OCI-LY7 (cell line): Measurements from ENCODE around the gene RNF157. TPM values are rescaled to one million over a fixed set of nuclear protein-coding genes. Genes with fewer than 3 reads are reported as not detected.

Experiments used
- BruUV-seq: library from RNA; stranded (reverse); fragments of 400-500 nt; replicated peaks from 2 replicates; lab custom pipeline; 2021; lab: Mats Ljungman, UMichigan
- CTCF ChIA-PET: fragments of 300-600 bp; sonication (Branson Sonifier 250); formaldehyde crosslinking; loops from one replicate; lab custom pipeline; 2022; ENCODE audit warnings: antibody characterized with exemption; ENCODE audit not compliant: unreplicated experiment; lab: Charles Lee
- POLR2A ChIA-PET: fragments of 300-600 bp; sonication (Branson Sonifier 250); formaldehyde crosslinking; loops from one replicate; lab custom pipeline; 2022; ENCODE audit warnings: antibody characterized with exemption; lab: Charles Lee
- DNase-seq: peaks from one replicate; pipeline ENCODE4 v3.0.0-alpha.2; 2015; ENCODE audit warnings: low spot score
- H2AFZ ChIP-seq: fragments of 200-600 bp; sonication (generic), shearing (Covaris generic); 2 replicates; pipeline ENCODE4 v1.6.1; 2014; ENCODE audit warnings: mild to moderate bottlenecking, antibody characterized with exemption, low read length, moderate library complexity
- H3K27ac ChIP-seq: fragments of 200-600 bp; sonication (generic); 2 replicates; pipeline ENCODE4 v1.5.1; 2014; ENCODE audit warnings: mixed run types, low read depth, mild to moderate bottlenecking, moderate library complexity, low read length, inconsistent platforms; ENCODE audit not compliant: poor library complexity, severe bottlenecking
- H3K36me3 ChIP-seq: fragments of 200-600 bp; sonication (generic); 2 replicates; pipeline ENCODE4 v1.6.1; 2014; ENCODE audit warnings: mild to moderate bottlenecking, antibody characterized with exemption, low read length, moderate library complexity, mixed read lengths; ENCODE audit not compliant: insufficient read depth
- H3K4me1 ChIP-seq: fragments of 200-600 bp; sonication (generic); 2 replicates; pipeline ENCODE4 v1.5.1; 2014; ENCODE audit warnings: mild to moderate bottlenecking, low read length; ENCODE audit not compliant: insufficient read depth, poor library complexity, severe bottlenecking
- H3K4me2 ChIP-seq: fragments of 200-600 bp; sonication (generic); 2 replicates; pipeline ENCODE4 v1.6.1; 2014; ENCODE audit warnings: mild to moderate bottlenecking, low read length
- H3K4me3 ChIP-seq: fragments of 200-600 bp; sonication (generic); 2 replicates; pipeline ENCODE4 v1.5.1; 2014; ENCODE audit warnings: mild to moderate bottlenecking, low read depth, low read length; ENCODE audit not compliant: poor library complexity, severe bottlenecking
- H3K79me2 ChIP-seq: fragments of 200-600 bp; sonication (generic); 2 replicates; pipeline ENCODE4 v1.6.1; 2016; ENCODE audit warnings: low read depth, mild to moderate bottlenecking, low read length, moderate library complexity, mixed read lengths; ENCODE audit not compliant: insufficient read depth
- H3K9me2 ChIP-seq: fragments of 200-600 bp; sonication (generic); 2 replicates; pipeline ENCODE4 v1.6.1; 2016; ENCODE audit warnings: mild to moderate bottlenecking, low read length, mixed read lengths; ENCODE audit not compliant: insufficient read depth
- H3K9me3 ChIP-seq: fragments of 200-600 bp; sonication (generic); 2 replicates; pipeline ENCODE4 v1.6.1; 2014; ENCODE audit warnings: mild to moderate bottlenecking, mixed run types, low read length, mixed read lengths
- H4K20me1 ChIP-seq: fragments of 200-600 bp; sonication (generic); 2 replicates; pipeline ENCODE4 v1.6.1; 2014; ENCODE audit warnings: mild to moderate bottlenecking, antibody characterized with exemption, low read length, moderate library complexity, mixed read lengths; ENCODE audit not compliant: insufficient read depth
- EZH2phosphoT487 ChIP-seq: fragments of 200-600 bp; sonication (generic); IDR thresholded peaks from 2 replicates; pipeline ENCODE4 v1.6.1; 2018; ENCODE audit warnings: low read depth, borderline replicate concordance, mild to moderate bottlenecking, mixed run types, antibody characterized with exemption, low read length, moderate library complexity, mixed read lengths
- intact Hi-C: fragments of 100-400 bp; cut with micrococcal nuclease; formaldehyde crosslinking; loops from one replicate; pipeline ENCODE4 v1.10.0; 2022; ENCODE audit not compliant: unreplicated experiment
- total RNA-seq, 2 experiments: library from RNA; depleted of rRNA in 1 of 2; stranded (reverse); fragments of >200 nt in 1 of 2; shearing (Covaris generic) in 1 of 2; gene quantifications; 2 replicates each; pipeline ENCODE4 v1.2.3, GENCODE V29; 2014 to 2022
- TF ChIP-seq, protein P1 (sequence below): fragments of 200-600 bp; sonication (generic); conservative IDR thresholded peaks from 2 replicates; pipeline ENCODE4 v1.5.1; 2014; ENCODE audit warnings: mild to moderate bottlenecking, antibody characterized with exemption, low read length, moderate library complexity, mixed read lengths

Gene RNF157
- total RNA-seq, 2 experiments from 2014 or later: 0.28 to 1.3 TPM

DNA sequence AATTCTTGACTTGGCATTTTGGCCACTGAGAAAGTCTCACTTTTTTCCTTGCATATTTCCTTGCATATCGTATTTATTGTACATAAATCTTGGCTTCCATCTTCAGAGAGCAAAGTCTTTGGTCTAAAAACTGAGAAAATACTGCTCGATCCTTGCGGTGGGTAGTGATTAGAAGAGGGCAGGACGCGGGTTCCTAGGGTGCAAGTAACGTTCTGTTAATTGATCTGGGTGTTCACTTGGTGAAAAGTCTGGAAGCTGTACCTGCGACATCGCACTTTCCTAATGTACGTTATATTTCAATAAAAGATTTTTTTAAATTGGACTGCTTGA lies 24.1 kb upstream of the RNF157 start:
- Histone ChIP-seq H3K4me3 (peak overlapping the region; percentile 53), H3K9me3 (no peaks in the 10 kb centered on the region), H2AFZ (peak overlapping the region; percentile 91; the same call in 1 of the 2 replicates), H3K4me2 (peak overlapping the region; percentile 70), H3K79me2 (peaks cover 38% of the 10 kb centered on the region), H3K27ac (peak overlapping the region; percentile 90), H3K36me3 (peaks cover 16% of the 10 kb centered on the region), H3K4me1 (peaks cover 83% of the 10 kb centered on the region), H4K20me1 (no peaks in the 10 kb centered on the region), H3K9me2 (no peaks in the 10 kb centered on the region)
- intact Hi-C loops: loop anchor here (2.0 to 10.0 kb wide), 5 partner anchors 192 to 1200 kb away; partner anchors contain the start of genes MRPL38, RECQL5, SAP30BP and SRP68
- TF ChIP-seq, protein P1, sequence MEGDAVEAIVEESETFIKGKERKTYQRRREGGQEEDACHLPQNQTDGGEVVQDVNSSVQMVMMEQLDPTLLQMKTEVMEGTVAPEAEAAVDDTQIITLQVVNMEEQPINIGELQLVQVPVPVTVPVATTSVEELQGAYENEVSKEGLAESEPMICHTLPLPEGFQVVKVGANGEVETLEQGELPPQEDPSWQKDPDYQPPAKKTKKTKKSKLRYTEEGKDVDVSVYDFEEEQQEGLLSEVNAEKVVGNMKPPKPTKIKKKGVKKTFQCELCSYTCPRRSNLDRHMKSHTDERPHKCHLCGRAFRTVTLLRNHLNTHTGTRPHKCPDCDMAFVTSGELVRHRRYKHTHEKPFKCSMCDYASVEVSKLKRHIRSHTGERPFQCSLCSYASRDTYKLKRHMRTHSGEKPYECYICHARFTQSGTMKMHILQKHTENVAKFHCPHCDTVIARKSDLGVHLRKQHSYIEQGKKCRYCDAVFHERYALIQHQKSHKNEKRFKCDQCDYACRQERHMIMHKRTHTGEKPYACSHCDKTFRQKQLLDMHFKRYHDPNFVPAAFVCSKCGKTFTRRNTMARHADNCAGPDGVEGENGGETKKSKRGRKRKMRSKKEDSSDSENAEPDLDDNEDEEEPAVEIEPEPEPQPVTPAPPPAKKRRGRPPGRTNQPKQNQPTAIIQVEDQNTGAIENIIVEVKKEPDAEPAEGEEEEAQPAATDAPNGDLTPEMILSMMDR: no peak
- no peak for TF ChIP-seq EZH2phosphoT487
- DNase-seq: no peak
- TSS peak; percentile 81 for BruUV-seq
- CTCF ChIA-PET: interaction anchor here (0.6 to 1.2 kb wide), 4 partner anchors 15 to 1694 kb away, joined by 3 to 4 read pairs (median 3); partner anchors contain the start of gene TNRC6C
- POLR2A ChIA-PET: interaction anchor here (0.6 to 6.3 kb wide), 15 partner anchors 8 to 464 kb away, joined by 3 to 72 read pairs (median 3); no protein-coding TSS in a partner anchor

DNA sequence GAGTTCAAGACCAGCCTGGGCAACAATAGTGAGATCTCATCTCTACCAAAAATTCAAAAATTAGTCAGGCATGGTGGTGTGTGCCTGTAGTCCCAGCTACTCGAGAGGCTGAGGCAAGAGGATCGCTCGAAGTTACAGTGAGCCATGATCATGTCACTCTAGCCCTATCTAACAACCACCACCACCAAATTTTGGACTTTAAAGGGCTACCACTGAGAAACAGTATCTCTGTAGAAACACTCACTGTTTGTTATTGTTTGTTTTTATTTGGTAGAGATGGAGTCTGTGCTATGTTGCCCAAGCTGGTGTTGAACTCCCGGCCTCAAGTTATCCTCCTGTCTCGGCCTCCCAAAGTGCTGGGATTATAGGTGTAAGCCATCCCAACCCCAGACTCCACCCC lies 23.6 kb upstream of the RNF157 start:
- TF ChIP-seq EZH2phosphoT487: no peak
- TF ChIP-seq, protein P1: no peak
- ChIA-PET POLR2A (interaction anchor here (0.6 to 6.3 kb wide), 19 partner anchors 8 to 465 kb away, joined by 3 to 72 read pairs (median 4); partner anchors contain the start of genes EXOC7 and PRPSAP1), CTCF (interaction anchor here (1.0 to 1.2 kb wide), 3 partner anchors 84 to 1694 kb away, joined by 3 to 7 read pairs (median 4); partner anchors contain the start of gene TNRC6C)
- Histone ChIP-seq H3K4me1 (peaks cover 81% of the 10 kb centered on the region), H4K20me1 (no peaks in the 10 kb centered on the region), H2AFZ (peak overlapping the region; percentile 91; the same call in 1 of the 2 replicates), H3K9me3 (no peaks in the 10 kb centered on the region), H3K4me3 (peak overlapping the region; percentile 53), H3K4me2 (peak overlapping the region; percentile 70), H3K9me2 (no peaks in the 10 kb centered on the region), H3K27ac (peak overlapping the region; percentile 90), H3K79me2 (peaks cover 33% of the 10 kb centered on the region), H3K36me3 (peaks cover 15% of the 10 kb centered on the region)
- BruUV-seq: no TSS peak
- DNase-seq: no peak
- intact Hi-C loops: loop anchor here (2.0 to 10.0 kb wide), 5 partner anchors 191 to 1201 kb away; partner anchors contain the start of genes MRPL38, RECQL5, SAP30BP and SRP68
